ENCODE data around the gene RALGPS1.

The RALGPS1 gene

DNA sequence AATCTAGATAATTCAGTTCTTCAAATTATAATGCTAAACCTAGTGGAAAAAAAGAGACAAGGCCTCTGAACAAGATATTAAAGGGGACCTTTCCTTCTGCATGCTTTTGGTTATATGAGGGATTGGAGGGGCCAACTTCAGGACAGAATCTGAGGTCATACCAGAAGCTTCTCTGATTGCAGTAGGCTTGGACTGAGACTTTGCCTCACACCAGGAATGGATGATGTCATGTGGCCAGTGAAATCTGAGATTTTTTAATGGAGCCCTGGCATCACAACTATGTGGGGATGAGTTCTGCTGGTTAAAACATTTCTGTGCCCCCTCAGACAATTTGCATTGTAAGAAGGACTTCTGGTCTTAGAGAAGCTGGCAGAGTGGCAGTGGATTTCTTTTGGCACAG lies 119.2 kb downstream of the RALGPS1 start:
- Histone ChIP-seq H3K27me3 (ENCODE audit: control insufficient read depth, insufficient read depth, low read length) (no peaks in the 10 kb centered on the region), H3K9ac (ENCODE audit: low read length) (no peak overlapping the region), H3K36me3 (ENCODE audit: control insufficient read depth, low read depth, low read length) (no peaks in the 10 kb centered on the region), H3K9me3 (ENCODE audit: control insufficient read depth, low read depth, low read length) (no peaks in the 10 kb centered on the region), H3K27ac (ENCODE audit: low read length) (no peak overlapping the region), H3K4me3 (ENCODE audit: low read length) (no peak overlapping the region), H3K4me1 (ENCODE audit: control insufficient read depth, low read depth, low read length) (no peaks in the 10 kb centered on the region)

DNA sequence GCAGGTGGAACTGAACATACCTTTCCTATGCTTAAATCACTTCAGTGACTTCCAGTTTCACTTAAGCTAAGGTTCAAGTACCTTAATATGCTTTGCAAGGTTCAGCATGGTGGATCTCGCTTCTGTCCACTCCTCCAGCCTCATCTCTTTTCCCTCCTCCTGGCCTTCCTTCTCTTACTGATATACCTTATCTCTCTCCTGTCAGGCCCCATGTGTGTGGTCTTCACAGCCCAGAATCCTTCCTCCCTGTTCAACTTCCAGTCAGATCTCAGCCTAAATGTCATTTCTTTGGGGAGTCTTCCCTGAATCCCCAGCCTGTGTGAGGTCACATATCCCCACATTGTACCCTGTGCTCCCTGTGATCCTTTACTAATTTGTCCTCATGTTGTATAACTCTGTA lies 120.1 kb downstream of the RALGPS1 start:
- no peaks in the 10 kb centered on the region for H3K9me3 ChIP-seq (ENCODE audit: control insufficient read depth, low read depth, low read length)
- H3K9ac ChIP-seq (ENCODE audit: low read length), result no peak overlapping the region
- no peaks in the 10 kb centered on the region for H3K36me3 ChIP-seq (ENCODE audit: control insufficient read depth, low read depth, low read length)
- no peaks in the 10 kb centered on the region for H3K4me1 ChIP-seq (ENCODE audit: control insufficient read depth, low read depth, low read length)
- H3K27me3 ChIP-seq (ENCODE audit: control insufficient read depth, insufficient read depth, low read length), result no peaks in the 10 kb centered on the region
- no peak overlapping the region for H3K4me3 ChIP-seq (ENCODE audit: low read length)
- H3K27ac ChIP-seq (ENCODE audit: low read length), result no peak overlapping the region

DNA sequence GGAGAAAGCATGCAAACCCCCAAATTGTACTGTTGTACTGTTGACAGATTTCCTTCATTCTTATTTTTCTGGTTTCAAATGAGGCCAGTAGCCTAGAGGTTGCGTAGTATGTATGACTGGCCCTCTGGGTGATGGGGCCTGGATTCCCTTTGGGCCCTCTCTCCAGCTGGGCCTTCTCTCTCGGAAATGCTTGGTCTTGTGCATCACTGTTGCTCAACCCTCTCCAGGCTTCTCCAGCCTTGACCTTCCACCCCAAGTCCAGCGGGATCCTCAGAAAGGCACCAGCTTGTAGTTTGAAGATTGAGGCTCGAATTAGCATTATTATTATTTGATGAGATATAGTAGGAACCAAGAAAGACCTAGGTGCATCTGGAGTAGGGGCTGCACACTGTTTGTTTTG lies 120.8 kb downstream of the RALGPS1 start:
- H3K27ac ChIP-seq (ENCODE audit: low read length), result no peak overlapping the region
- no peak overlapping the region for H3K4me3 ChIP-seq (ENCODE audit: low read length)
- no peaks in the 10 kb centered on the region for H3K4me1 ChIP-seq (ENCODE audit: control insufficient read depth, low read depth, low read length)
- no peak overlapping the region for H3K9ac ChIP-seq (ENCODE audit: low read length)
- H3K36me3 ChIP-seq (ENCODE audit: control insufficient read depth, low read depth, low read length), result no peaks in the 10 kb centered on the region
- no peaks in the 10 kb centered on the region for H3K9me3 ChIP-seq (ENCODE audit: control insufficient read depth, low read depth, low read length)
- H3K27me3 ChIP-seq (ENCODE audit: control insufficient read depth, insufficient read depth, low read length), result no peaks in the 10 kb centered on the region

- Histone ChIP-seq H3K27me3 (ENCODE audit: control insufficient read depth, insufficient read depth, low read length) (no peaks in the 10 kb centered on the region), H3K9me3 (ENCODE audit: control insufficient read depth, low read depth, low read length) (no peaks in the 10 kb centered on the region), H3K27ac (ENCODE audit: low read length) (no peak overlapping the region), H3K9ac (ENCODE audit: low read length) (no peak overlapping the region), H3K36me3 (ENCODE audit: control insufficient read depth, low read depth, low read length) (no peaks in the 10 kb centered on the region), H3K4me3 (ENCODE audit: low read length) (no peak overlapping the region), H3K4me1 (ENCODE audit: control insufficient read depth, low read depth, low read length) (no peaks in the 10 kb centered on the region)
These were observed 121.4 kb downstream of the RALGPS1 start for GRCh38 chr9:127035948-127036347.

GRCh38 chr9:127036437-127036836 lies 121.9 kb downstream of the RALGPS1 start:
- Histone ChIP-seq H3K27me3 (ENCODE audit: control insufficient read depth, insufficient read depth, low read length) (no peaks in the 10 kb centered on the region), H3K27ac (ENCODE audit: low read length) (no peak overlapping the region), H3K36me3 (ENCODE audit: control insufficient read depth, low read depth, low read length) (no peaks in the 10 kb centered on the region), H3K4me3 (ENCODE audit: low read length) (no peak overlapping the region), H3K4me1 (ENCODE audit: control insufficient read depth, low read depth, low read length) (no peaks in the 10 kb centered on the region), H3K9me3 (ENCODE audit: control insufficient read depth, low read depth, low read length) (no peaks in the 10 kb centered on the region), H3K9ac (ENCODE audit: low read length) (no peak overlapping the region)

DNA sequence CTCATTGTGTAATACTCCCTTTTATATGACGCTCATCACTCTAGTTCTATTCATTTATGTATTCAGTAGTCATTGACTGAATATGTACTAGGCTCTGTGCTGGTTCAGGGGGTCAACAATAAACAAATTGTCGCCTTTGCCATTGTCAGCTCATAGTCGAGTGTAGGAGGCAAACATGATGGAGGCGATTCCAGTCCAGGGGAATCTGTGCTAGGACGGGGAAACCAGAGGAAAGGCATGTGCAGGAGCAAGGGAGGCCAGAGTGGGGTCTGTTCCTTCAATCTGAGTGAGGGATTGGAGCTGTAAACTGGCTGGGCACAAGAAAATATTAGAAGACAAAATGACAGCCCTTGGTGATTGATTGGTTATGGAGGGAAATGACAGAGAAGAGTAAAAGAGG lies 123.9 kb downstream of the RALGPS1 start:
- Histone ChIP-seq H3K9me3 (ENCODE audit: control insufficient read depth, low read depth, low read length) (no peaks in the 10 kb centered on the region), H3K36me3 (ENCODE audit: control insufficient read depth, low read depth, low read length) (no peaks in the 10 kb centered on the region), H3K4me1 (ENCODE audit: control insufficient read depth, low read depth, low read length) (no peaks in the 10 kb centered on the region), H3K9ac (ENCODE audit: low read length) (no peak overlapping the region), H3K4me3 (ENCODE audit: low read length) (no peak overlapping the region), H3K27me3 (ENCODE audit: control insufficient read depth, insufficient read depth, low read length) (no peaks in the 10 kb centered on the region), H3K27ac (ENCODE audit: low read length) (no peak overlapping the region)

GRCh38 chr9:127039492-127039891 lies 124.9 kb downstream of the RALGPS1 start:
- Histone ChIP-seq H3K27me3 (ENCODE audit: control insufficient read depth, insufficient read depth, low read length) (no peaks in the 10 kb centered on the region), H3K27ac (ENCODE audit: low read length) (no peak overlapping the region), H3K9me3 (ENCODE audit: control insufficient read depth, low read depth, low read length) (no peaks in the 10 kb centered on the region), H3K36me3 (ENCODE audit: control insufficient read depth, low read depth, low read length) (no peaks in the 10 kb centered on the region), H3K9ac (ENCODE audit: low read length) (no peak overlapping the region), H3K4me1 (ENCODE audit: control insufficient read depth, low read depth, low read length) (no peaks in the 10 kb centered on the region), H3K4me3 (ENCODE audit: low read length) (no peak overlapping the region)

GRCh38 chr9:127045148-127045547 lies 130.6 kb downstream of the RALGPS1 start:
- Histone ChIP-seq H3K4me1 (ENCODE audit: control insufficient read depth, low read depth, low read length) (no peaks in the 10 kb centered on the region), H3K9me3 (ENCODE audit: control insufficient read depth, low read depth, low read length) (no peaks in the 10 kb centered on the region), H3K4me3 (ENCODE audit: low read length) (no peak overlapping the region), H3K27ac (ENCODE audit: low read length) (no peak overlapping the region), H3K9ac (ENCODE audit: low read length) (no peak overlapping the region), H3K36me3 (ENCODE audit: control insufficient read depth, low read depth, low read length) (no peaks in the 10 kb centered on the region), H3K27me3 (ENCODE audit: control insufficient read depth, insufficient read depth, low read length) (no peaks in the 10 kb centered on the region)

- Histone ChIP-seq H3K4me3 (ENCODE audit: low read length) (no peak overlapping the region), H3K9ac (ENCODE audit: low read length) (no peak overlapping the region), H3K36me3 (ENCODE audit: control insufficient read depth, low read depth, low read length) (no peaks in the 10 kb centered on the region), H3K27ac (ENCODE audit: low read length) (no peak overlapping the region), H3K27me3 (ENCODE audit: control insufficient read depth, insufficient read depth, low read length) (no peaks in the 10 kb centered on the region), H3K9me3 (ENCODE audit: control insufficient read depth, low read depth, low read length) (no peaks in the 10 kb centered on the region), H3K4me1 (ENCODE audit: control insufficient read depth, low read depth, low read length) (no peaks in the 10 kb centered on the region)
These were observed 133.4 kb downstream of the RALGPS1 start for GRCh38 chr9:127047971-127048370.

DNA sequence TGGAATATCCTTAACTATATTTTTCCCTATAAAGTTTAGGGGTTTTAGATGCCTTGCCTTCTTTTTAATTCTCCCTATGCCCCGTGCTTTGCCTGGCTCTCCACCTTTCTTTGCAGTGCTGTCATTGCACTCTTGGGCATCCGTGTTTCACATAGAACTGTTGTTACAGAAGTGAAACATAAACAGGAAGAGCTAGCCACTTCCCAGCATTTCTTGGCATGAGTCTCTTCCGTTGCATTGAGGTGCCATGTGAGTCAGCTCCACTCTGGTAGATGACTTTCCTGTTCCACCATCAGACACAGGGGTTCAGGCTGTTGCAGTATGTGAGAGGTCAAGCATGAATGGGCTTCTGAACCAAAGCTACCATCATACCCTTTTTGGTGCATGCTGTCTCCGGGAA lies 134.5 kb downstream of the RALGPS1 start:
- H3K9ac ChIP-seq (ENCODE audit: low read length), result no peak overlapping the region
- no peak overlapping the region for H3K4me3 ChIP-seq (ENCODE audit: low read length)
- H3K4me1 ChIP-seq (ENCODE audit: control insufficient read depth, low read depth, low read length), result no peaks in the 10 kb centered on the region
- no peaks in the 10 kb centered on the region for H3K27me3 ChIP-seq (ENCODE audit: control insufficient read depth, insufficient read depth, low read length)
- no peaks in the 10 kb centered on the region for H3K36me3 ChIP-seq (ENCODE audit: control insufficient read depth, low read depth, low read length)
- no peak overlapping the region for H3K27ac ChIP-seq (ENCODE audit: low read length)
- H3K9me3 ChIP-seq (ENCODE audit: control insufficient read depth, low read depth, low read length), result no peaks in the 10 kb centered on the region

DNA sequence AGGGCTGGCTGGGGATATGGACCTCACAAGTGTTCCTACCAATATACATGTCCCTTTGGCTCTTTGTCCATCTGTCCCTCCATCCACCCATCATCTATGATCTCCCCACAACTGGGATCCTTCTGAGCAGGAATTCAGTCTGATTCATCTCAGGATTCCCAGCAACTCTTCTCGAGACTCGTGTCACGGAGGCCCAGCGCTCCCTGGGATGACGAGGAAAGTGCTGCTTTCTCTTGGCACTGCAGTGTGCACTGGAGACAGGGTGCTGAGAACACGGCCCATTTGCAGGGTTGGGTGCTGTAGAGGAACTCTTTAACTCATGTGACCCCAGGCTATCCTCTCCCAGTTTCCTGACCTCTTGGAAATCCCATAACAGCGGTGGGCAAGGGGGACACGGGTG lies 135.0 kb downstream of the RALGPS1 start:
- no peak overlapping the region for H3K9ac ChIP-seq (ENCODE audit: low read length)
- no peak overlapping the region for H3K27ac ChIP-seq (ENCODE audit: low read length)
- no peaks in the 10 kb centered on the region for H3K9me3 ChIP-seq (ENCODE audit: control insufficient read depth, low read depth, low read length)
- H3K36me3 ChIP-seq (ENCODE audit: control insufficient read depth, low read depth, low read length), result no peaks in the 10 kb centered on the region
- no peak overlapping the region for H3K4me3 ChIP-seq (ENCODE audit: low read length)
- no peaks in the 10 kb centered on the region for H3K27me3 ChIP-seq (ENCODE audit: control insufficient read depth, insufficient read depth, low read length)
- H3K4me1 ChIP-seq (ENCODE audit: control insufficient read depth, low read depth, low read length), result no peaks in the 10 kb centered on the region

- Histone ChIP-seq H3K9ac (ENCODE audit: low read length) (no peak overlapping the region), H3K4me1 (ENCODE audit: control insufficient read depth, low read depth, low read length) (no peaks in the 10 kb centered on the region), H3K9me3 (ENCODE audit: control insufficient read depth, low read depth, low read length) (no peaks in the 10 kb centered on the region), H3K4me3 (ENCODE audit: low read length) (no peak overlapping the region), H3K36me3 (ENCODE audit: control insufficient read depth, low read depth, low read length) (no peaks in the 10 kb centered on the region), H3K27me3 (ENCODE audit: control insufficient read depth, insufficient read depth, low read length) (no peaks in the 10 kb centered on the region), H3K27ac (ENCODE audit: low read length) (no peak overlapping the region)
These were observed 135.6 kb downstream of the RALGPS1 start for GRCh38 chr9:127050152-127050551.

Measured in iPS-18a (cell line).